IMR-90 (cell line): ENCODE results near the gene STAU1. TPM values are rescaled to one million over a fixed set of nuclear protein-coding genes. Genes with fewer than 3 reads are reported as not detected.

ENCODE experiments used
- ATAC-seq: fragments of 200-7000 bp; cut with Tn5 transposase; 2 replicates; pipeline ENCODE4 v1.9.1; 2020; ENCODE audit warnings: low read depth, mild to moderate bottlenecking, moderate library complexity
- Bru-seq: library from RNA; stranded (reverse); fragments of 400-500 nt; gene quantifications from one replicate; lab custom pipeline; 2021; lab: Mats Ljungman, UMichigan
- BruChase-seq, 2 experiments: library from RNA; stranded (reverse); fragments of 400-500 nt; gene quantifications; one replicate each; lab custom pipeline; 2021; lab: Mats Ljungman, UMichigan
- BruUV-seq: library from RNA; stranded (reverse); fragments of 400-500 nt; replicated peaks from 2 replicates; lab custom pipeline; 2021; lab: Mats Ljungman, UMichigan
- CTCF ChIA-PET: fragments of 300-600 bp; formaldehyde crosslinking; extraction: SDS; loops from one replicate; lab custom pipeline; 2021; ENCODE audit warnings: antibody characterized with exemption; lab: Yijun Ruan, JAX
- POLR2A ChIA-PET: fragments of 300-600 bp; sonication (Branson Sonifier 250); formaldehyde crosslinking; loops from one replicate; lab custom pipeline; 2022; ENCODE audit warnings: antibody characterized with exemption; ENCODE audit not compliant: unreplicated experiment; lab: Charles Lee
- DNase-seq: peaks from one replicate; pipeline ENCODE4 v3.0.0; 2013
- H2AFZ ChIP-seq: replicated peaks from 2 replicates; pipeline ENCODE3; 2013; ENCODE audit warnings: low read length, mild to moderate bottlenecking; ENCODE audit not compliant: poor library complexity
- H2AK5ac ChIP-seq: 2 replicates; pipeline ENCODE4 v1.6.1; 2013; ENCODE audit warnings: low read depth, low read length, inconsistent platforms
- H2AK9ac ChIP-seq: replicated peaks from 2 replicates; pipeline ENCODE3; 2013; ENCODE audit warnings: mild to moderate bottlenecking, low read depth, low read length, moderate library complexity; ENCODE audit not compliant: poor library complexity
- H2BK120ac ChIP-seq: 2 replicates; pipeline ENCODE4 v1.6.1; 2013; ENCODE audit warnings: low read depth, low read length, inconsistent platforms
- H2BK15ac ChIP-seq: 3 replicates; pipeline ENCODE4 v1.6.1; 2013; ENCODE audit warnings: low read depth, low read length, inconsistent platforms
- H2BK20ac ChIP-seq: 2 replicates; pipeline ENCODE4 v1.6.1; 2013; ENCODE audit warnings: low read depth, mild to moderate bottlenecking, inconsistent platforms, low read length, moderate library complexity
- H2BK5ac ChIP-seq: 2 replicates; pipeline ENCODE4 v1.6.1; 2013; ENCODE audit warnings: mild to moderate bottlenecking, low read depth, low read length, inconsistent platforms; ENCODE audit not compliant: poor library complexity, severe bottlenecking
- H3K14ac ChIP-seq: replicated peaks from 2 replicates; pipeline ENCODE4 v1.6.1; 2013; ENCODE audit warnings: low read depth, low read length, inconsistent platforms
- H3K18ac ChIP-seq: 2 replicates; pipeline ENCODE4 v1.6.1; 2013; ENCODE audit warnings: low read depth, low read length, control low read depth
- H3K23ac ChIP-seq: 2 replicates; pipeline ENCODE4 v1.6.1; 2013; ENCODE audit warnings: low read depth, low read length, inconsistent platforms
- H3K27ac ChIP-seq: 2 replicates; pipeline ENCODE4 v1.5.1; 2013; ENCODE audit warnings: mild to moderate bottlenecking, control low read depth, low read length; ENCODE audit not compliant: insufficient read depth
- H3K27me3 ChIP-seq: 2 replicates; pipeline ENCODE4 v1.6.1; 2013; ENCODE audit warnings: low read length; ENCODE audit not compliant: control insufficient read depth, insufficient read depth
- H3K36me3 ChIP-seq: 2 replicates; pipeline ENCODE4 v1.6.1; 2013; ENCODE audit warnings: low read length, mixed read lengths; ENCODE audit not compliant: control insufficient read depth, insufficient read depth
- H3K4ac ChIP-seq: 2 replicates; pipeline ENCODE4 v1.6.1; 2013; ENCODE audit warnings: low read depth, low read length, inconsistent platforms
- H3K4me1 ChIP-seq: 2 replicates; pipeline ENCODE4 v1.6.1; 2013; ENCODE audit warnings: low read length, mixed read lengths; ENCODE audit not compliant: control insufficient read depth, insufficient read depth
- H3K4me2 ChIP-seq: 2 replicates; pipeline ENCODE4 v1.6.1; 2013; ENCODE audit warnings: low read depth, mild to moderate bottlenecking, control low read depth, low read length, moderate library complexity
- H3K4me3 ChIP-seq: 2 replicates; pipeline ENCODE4 v1.5.1; 2013; ENCODE audit warnings: low read depth, mild to moderate bottlenecking, control low read depth, low read length, moderate library complexity; ENCODE audit not compliant: insufficient read depth
- H3K56ac ChIP-seq: 2 replicates; pipeline ENCODE4 v1.6.1; 2013; ENCODE audit warnings: low read length, inconsistent platforms; ENCODE audit not compliant: insufficient read depth; ENCODE audit errors: extremely low read depth
- H3K79me1 ChIP-seq, 2 experiments: 2 replicates each; pipeline ENCODE4 v1.6.1; 2013; ENCODE audit warnings: low read length in 2 of 2, inconsistent platforms in 1 of 2, low read depth in 1 of 2
- H3K9ac ChIP-seq: 2 replicates; pipeline ENCODE4 v1.6.1; 2013; ENCODE audit warnings: low read depth, low read length, control low read depth
- H3K9me1 ChIP-seq: 2 replicates; pipeline ENCODE4 v1.6.1; 2013; ENCODE audit warnings: low read length, inconsistent platforms; ENCODE audit not compliant: insufficient read depth
- H3K9me3 ChIP-seq: 2 replicates; pipeline ENCODE4 v1.6.1; 2013; ENCODE audit warnings: low read length; ENCODE audit not compliant: control insufficient read depth, insufficient read depth
- H4K20me1 ChIP-seq: 2 replicates; pipeline ENCODE4 v1.6.1; 2013; ENCODE audit warnings: low read length, inconsistent platforms; ENCODE audit not compliant: insufficient read depth
- H4K5ac ChIP-seq: 2 replicates; pipeline ENCODE4 v1.6.1; 2013; ENCODE audit warnings: mild to moderate bottlenecking, low read depth, low read length, control low read depth
- H4K8ac ChIP-seq, 2 experiments: 2 replicates each; pipeline ENCODE4 v1.6.1; 2013; ENCODE audit warnings: low read depth in 2 of 2, low read length in 2 of 2, control low read depth in 1 of 2, inconsistent platforms in 1 of 2
- H4K91ac ChIP-seq: 2 replicates; pipeline ENCODE4 v1.6.1; 2013; ENCODE audit warnings: low read depth, low read length, inconsistent platforms; ENCODE audit not compliant: insufficient read depth
- BHLHE40 ChIP-seq: fragments of 150-350 bp; IDR thresholded peaks from 2 replicates; pipeline ENCODE4 v1.6.1; 2016; ENCODE audit warnings: mild to moderate bottlenecking, low read depth, low read length
- MAZ ChIP-seq: IDR thresholded peaks from 2 replicates; pipeline ENCODE4 v1.6.1; 2012; ENCODE audit warnings: low read depth, mild to moderate bottlenecking, low read length, improper control_type of control experiment, moderate library complexity, borderline replicate concordance
- MXI1 ChIP-seq: IDR thresholded peaks from 2 replicates; pipeline ENCODE4 v1.6.1; 2012; ENCODE audit warnings: low read depth, mild to moderate bottlenecking, low read length, moderate library complexity, borderline replicate concordance
- NFE2L2 ChIP-seq: fragments of 150-350 bp; IDR thresholded peaks from 2 replicates; pipeline ENCODE4 v1.6.1; 2016; ENCODE audit warnings: low read depth, mild to moderate bottlenecking, low read length
- POLR2A ChIP-seq: IDR thresholded peaks from 2 replicates; pipeline ENCODE4 v1.6.1; 2012; ENCODE audit warnings: mild to moderate bottlenecking, low read depth, low read length
- WGBS, 2 experiments: methylation state at CpG; one replicate each; pipeline versions ENCODE4 v1.1.5 to v1.1.7; 2013; ENCODE audit warnings: missing lambda C conversion rate in 2 of 2; ENCODE audit not compliant: insufficient read length in 1 of 2; ENCODE audit errors: extremely low coverage in 2 of 2; 5-methylcytosine and 5-hydroxymethylcytosine counted together
- dilution Hi-C: fragments of 300-500 bp; cut with HindIII; formaldehyde crosslinking; loops from one replicate; pipeline ENCODE4 v1.14.3; 2018; ENCODE audit warnings: low sequenced_read_pairs; ENCODE audit not compliant: unreplicated experiment
- in situ Hi-C: fragments of 300-500 bp; cut with MboI; formaldehyde crosslinking; loops from 3 replicates; pipeline ENCODE4 v1.14.3; 2019; ENCODE audit warnings: low sequenced_read_pairs, inconsistent platforms, mixed read lengths
- intact Hi-C: fragments of 100-400 bp; cut with micrococcal nuclease; formaldehyde crosslinking; loops from 2 replicates; pipeline ENCODE4 v1.10.0; 2022
- long read RNA-seq: library from polyadenylated mRNA; unstranded; transcript quantifications from one replicate; pipeline ENCODE4 v2.0.0, GENCODE V29; 2021; ENCODE audit not compliant: unreplicated experiment
- polyA plus RNA-seq, 3 experiments: library from polyadenylated mRNA; depleted of rRNA; stranded (reverse); fragments of >200 nt; gene quantifications; 2 replicates each; pipeline ENCODE4 v1.2.3, GENCODE V29; 2012; ENCODE audit warnings: low replicate concordance in 1 of 3
- total RNA-seq: library from RNA; depleted of rRNA; stranded (reverse); fragments of >200 nt; gene quantifications from 2 replicates; pipeline ENCODE4 v1.2.3, GENCODE V29; 2012; rRNA removed

Gene STAU1, protein sequence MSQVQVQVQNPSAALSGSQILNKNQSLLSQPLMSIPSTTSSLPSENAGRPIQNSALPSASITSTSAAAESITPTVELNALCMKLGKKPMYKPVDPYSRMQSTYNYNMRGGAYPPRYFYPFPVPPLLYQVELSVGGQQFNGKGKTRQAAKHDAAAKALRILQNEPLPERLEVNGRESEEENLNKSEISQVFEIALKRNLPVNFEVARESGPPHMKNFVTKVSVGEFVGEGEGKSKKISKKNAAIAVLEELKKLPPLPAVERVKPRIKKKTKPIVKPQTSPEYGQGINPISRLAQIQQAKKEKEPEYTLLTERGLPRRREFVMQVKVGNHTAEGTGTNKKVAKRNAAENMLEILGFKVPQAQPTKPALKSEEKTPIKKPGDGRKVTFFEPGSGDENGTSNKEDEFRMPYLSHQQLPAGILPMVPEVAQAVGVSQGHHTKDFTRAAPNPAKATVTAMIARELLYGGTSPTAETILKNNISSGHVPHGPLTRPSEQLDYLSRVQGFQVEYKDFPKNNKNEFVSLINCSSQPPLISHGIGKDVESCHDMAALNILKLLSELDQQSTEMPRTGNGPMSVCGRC
- 35.3 and 43.9 TPM in 2 replicates for total RNA-seq
- 44.5 and 50.3 TPM in 2 replicates for polyA plus RNA-seq (2012; rRNA removed)
- 22.3 and 29.0 TPM in 2 replicates for polyA plus RNA-seq (2012; cell fraction: cytosol; rRNA removed)
- 11.2 and 31.2 TPM in 2 replicates for polyA plus RNA-seq (2012; cell fraction: nucleus; rRNA removed; ENCODE audit: low replicate concordance)
- Bru-seq, nascent RNA = percentile 86 among the genes with signal in this experiment
- BruChase-seq, experiment 1, labeled RNA remaining after a 6-hour chase = percentile 93 among the genes with signal in this experiment
- percentile 84 among the genes with signal in this experiment for BruChase-seq, experiment 2, labeled RNA remaining after a 2-hour chase
- long read RNA-seq, transcript STAU1-203 (13 exons, 3,211 nt) = major isoform, 30 of 123 reads
- long read RNA-seq, transcript STAU1-202 (12 exons, 3,136 nt) = minor isoform, 5 of 123 reads
- long read RNA-seq, partial matches to known transcripts = 76 of 123 reads
- long read RNA-seq, other reads (novel, unspliced or antisense) = 7 of 123 reads

- ATAC-seq (peak; percentile 99), DNase-seq (peak; percentile 93)
- peaks cover 42% of the 10 kb centered on the region for H4K20me1 ChIP-seq
- 0 out of 2 replicates have a peak within 1 kb of the TSS, but pooled peaks have one; percentile 29 for H2BK120ac ChIP-seq
- H4K8ac ChIP-seq = peak within 1 kb of the TSS; percentile 91
- H3K79me1 ChIP-seq = peaks cover 5 to 34% of the 10 kb centered on the region in 2 experiments; a peak in 3 of 4 replicates
- H3K14ac ChIP-seq = peak within 1 kb of the TSS; percentile 40
- H4K5ac ChIP-seq = peak within 1 kb of the TSS; percentile 92
- WGBS, 2 experiments = no CpG with 5 or more reads among the region's 89 CpGs
- peak within 1 kb of the TSS; percentile 89 for H2AFZ ChIP-seq
- H3K4me1 ChIP-seq = no peaks in the 10 kb centered on the region
- in situ Hi-C loops (no loop called here), intact Hi-C loops (loop anchor here (1.0 to 10.0 kb wide), 4 partner anchors 21 to 379 kb away; partner anchors contain the start of gene PTGIS), dilution Hi-C loops (no loop called here)
- POLR2A ChIA-PET = no interaction called here
- no peak within 1 kb of the TSS for H3K18ac ChIP-seq
- BruUV-seq = no TSS peak
- H3K9ac ChIP-seq = peak within 1 kb of the TSS; percentile 85
- no peak within 1 kb of the TSS for H2BK20ac ChIP-seq
- H4K91ac ChIP-seq = peak within 1 kb of the TSS; percentile 67; the same call in 1 of the 2 replicates
- H3K27ac ChIP-seq = peak within 1 kb of the TSS; percentile 83
- H3K36me3 ChIP-seq = no peaks in the 10 kb centered on the region
- H3K4me3 ChIP-seq = peak within 1 kb of the TSS; percentile 75
- peak within 1 kb of the TSS; percentile 7; the same call in 1 of the 2 replicates for H2AK5ac ChIP-seq
- no peaks in the 10 kb centered on the region for H3K9me3 ChIP-seq
- peak within 1 kb of the TSS; percentile 97 for H2AK9ac ChIP-seq
- no peaks in the 10 kb centered on the region for H3K27me3 ChIP-seq
- H3K56ac ChIP-seq = peak within 1 kb of the TSS; percentile 47
- CTCF ChIA-PET = interaction anchor here (1.0 kb wide), 1 partner anchor 29 kb away, joined by 4 read pairs; no protein-coding TSS in a partner anchor
- no peaks in the 10 kb centered on the region for H3K9me1 ChIP-seq
- no peak within 1 kb of the TSS for H2BK15ac ChIP-seq
- H3K23ac ChIP-seq = peak within 1 kb of the TSS; percentile 9
- peak; percentile 95 for TF ChIP-seq MAZ
- TF ChIP-seq BHLHE40 = no peak
- TF ChIP-seq POLR2A = peak; percentile 81
- peak; percentile 28; the same call in 1 of the 2 replicates for TF ChIP-seq MXI1
- no peak for TF ChIP-seq NFE2L2
- H3K4me2 ChIP-seq = peak within 1 kb of the TSS; percentile 91
- peak within 1 kb of the TSS; percentile 59 for H3K4ac ChIP-seq
- peak within 1 kb of the TSS; percentile 72 for H2BK5ac ChIP-seq
These were observed at the start of gene STAU1 for GRCh38 chr20:49187851-49188641. TSS of gene STAU1 (minus strand) at chr20:49188334. CDS start at chr20:49166201, 22,133 bp downstream.
